ENCODE results near the gene HTR2C.
"Not testable (repeated sequence)": the region's sequence is repeated elsewhere in the genome, so short reads cannot be mapped to it uniquely, and the experiment has no call there.

HTR2C gene

DNA sequence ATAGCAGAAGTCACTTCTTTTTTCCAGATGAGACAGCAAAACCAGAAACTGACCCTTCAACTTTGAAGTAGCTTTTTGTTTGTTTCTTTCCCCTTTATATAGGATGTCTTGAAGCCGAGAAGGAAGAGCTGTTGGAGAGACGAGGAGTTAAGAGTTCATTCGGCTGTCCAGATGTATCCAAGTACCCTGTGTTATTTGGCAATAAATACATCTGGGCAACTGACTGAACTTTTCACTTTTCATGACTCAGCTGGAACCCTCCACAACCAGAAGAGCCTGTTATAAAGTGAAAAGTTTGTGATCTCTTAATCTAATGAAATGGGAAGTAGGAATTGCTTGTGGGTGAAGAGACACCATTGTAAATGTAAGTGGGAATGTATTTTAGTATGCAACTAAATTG is 131.2 kb downstream of the HTR2C start:
- no peak for DNase-seq

DNA sequence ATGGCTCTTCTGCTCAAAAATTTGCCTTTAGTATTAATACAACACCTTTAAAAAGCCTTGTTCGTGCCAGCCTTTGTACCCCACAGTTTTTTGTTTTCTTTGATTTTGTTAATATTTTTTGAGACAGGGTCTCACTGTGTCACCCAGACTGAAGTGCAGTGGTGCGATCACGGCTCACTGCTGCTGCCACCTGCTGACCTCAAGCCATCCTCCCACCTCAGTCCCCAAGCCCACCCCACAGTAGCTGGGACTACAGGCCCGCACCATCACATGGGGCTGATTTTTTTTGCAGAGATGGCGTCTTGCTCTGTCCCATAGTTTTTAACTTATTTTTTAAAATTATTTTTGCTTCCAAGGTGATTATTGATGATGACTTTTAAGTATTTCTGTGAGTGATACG is 134.0 kb downstream of the HTR2C start:
- DNase-seq = no peak

DNA sequence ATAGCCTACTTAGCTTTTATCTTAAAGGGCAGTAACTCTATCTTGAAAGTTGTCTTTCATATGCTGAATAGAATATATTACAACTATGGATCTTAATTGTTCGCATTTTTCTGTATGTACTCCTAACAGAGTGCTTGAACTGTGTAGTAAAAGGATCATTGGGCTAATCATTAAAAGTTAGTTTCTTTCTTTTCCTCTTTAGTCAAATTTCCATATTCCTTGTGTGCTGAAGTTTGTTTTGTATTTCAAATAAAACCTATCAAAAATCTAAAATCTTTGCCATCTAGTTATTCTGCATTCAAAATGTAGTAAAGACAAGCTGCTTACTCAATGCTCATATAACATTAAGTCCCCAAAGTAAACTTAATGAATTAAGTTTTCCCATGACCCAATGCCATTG is 182.7 kb downstream of the HTR2C start:
- DNase-seq = no peak

DNA sequence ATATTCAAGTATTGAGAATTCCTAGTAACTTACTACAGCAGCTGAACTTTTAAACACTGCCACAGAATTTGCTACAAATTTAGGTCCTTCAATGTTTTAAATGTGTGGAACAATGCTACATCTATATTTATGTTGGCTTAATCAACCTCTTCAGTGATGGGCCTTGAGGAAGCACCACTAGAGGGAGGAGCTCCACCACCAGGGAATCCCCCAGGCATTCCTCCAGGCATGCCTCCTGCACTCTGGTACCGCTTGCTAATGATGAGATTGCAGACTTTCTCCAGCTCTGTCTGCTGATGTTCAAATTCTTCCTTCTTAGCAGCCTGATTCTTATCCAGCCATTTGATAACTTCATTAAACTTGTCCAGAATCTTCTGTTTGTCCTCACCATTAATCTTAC is 190.8 kb downstream of the HTR2C start:
- no peak for DNase-seq

DNA sequence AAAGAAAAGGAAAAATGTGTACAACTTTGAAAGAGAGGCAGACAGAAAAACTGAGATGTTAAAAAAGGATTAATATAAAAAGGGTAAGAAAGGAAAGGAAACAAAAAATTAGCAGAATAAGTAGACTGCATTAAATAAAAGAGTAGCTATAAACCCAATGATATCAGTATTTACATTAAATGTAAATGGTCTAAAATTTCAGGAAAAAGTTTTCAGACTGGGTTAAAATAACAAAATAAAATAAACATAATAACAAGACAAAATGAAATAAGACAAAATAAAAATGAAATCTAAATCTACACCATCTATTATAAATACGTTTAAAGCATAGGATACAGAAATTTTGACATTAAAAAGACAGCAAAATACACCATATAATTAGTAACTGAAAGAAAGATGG is 199.0 kb downstream of the HTR2C start:
- no peak for DNase-seq

DNA sequence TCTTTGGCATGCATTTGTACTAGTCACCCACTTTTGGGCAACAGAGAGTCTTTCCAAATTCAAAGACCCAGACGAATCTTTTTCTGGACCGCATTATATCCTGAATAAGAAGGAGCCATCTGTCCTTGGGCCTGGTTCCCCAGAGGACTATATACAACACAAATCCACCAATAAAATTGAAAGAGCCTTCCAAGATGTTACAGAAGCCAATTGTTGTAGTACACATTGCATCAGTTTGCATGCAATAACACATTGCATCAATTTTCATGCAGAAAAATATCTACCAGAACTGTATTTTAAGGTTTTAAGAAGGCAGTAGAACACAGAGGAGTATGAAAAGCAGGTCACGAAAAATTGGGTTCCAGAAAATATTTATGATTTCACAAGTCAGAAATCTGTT is 203.2 kb downstream of the HTR2C start:
- DNase-seq = no peak

DNA sequence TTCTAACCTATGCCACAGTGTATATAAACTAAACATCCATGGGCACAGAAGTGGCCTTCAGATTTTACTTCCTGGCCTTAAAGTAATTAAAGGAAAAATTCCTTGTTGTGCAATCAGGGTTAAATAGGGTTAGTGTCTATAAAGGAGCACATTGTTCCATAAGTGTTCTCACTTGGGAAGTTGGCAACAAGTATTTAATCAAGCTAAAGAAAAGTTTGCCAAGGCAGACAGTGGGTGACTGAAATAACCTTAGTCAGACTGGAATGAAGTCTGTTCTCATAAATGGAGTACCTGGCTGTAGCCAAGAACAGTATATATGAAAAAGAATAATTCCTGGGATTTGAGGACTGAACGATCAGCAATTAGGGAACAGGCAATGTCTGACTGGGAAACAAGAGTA is 213.6 kb downstream of the HTR2C start:
- DNase-seq = no peak

DNA sequence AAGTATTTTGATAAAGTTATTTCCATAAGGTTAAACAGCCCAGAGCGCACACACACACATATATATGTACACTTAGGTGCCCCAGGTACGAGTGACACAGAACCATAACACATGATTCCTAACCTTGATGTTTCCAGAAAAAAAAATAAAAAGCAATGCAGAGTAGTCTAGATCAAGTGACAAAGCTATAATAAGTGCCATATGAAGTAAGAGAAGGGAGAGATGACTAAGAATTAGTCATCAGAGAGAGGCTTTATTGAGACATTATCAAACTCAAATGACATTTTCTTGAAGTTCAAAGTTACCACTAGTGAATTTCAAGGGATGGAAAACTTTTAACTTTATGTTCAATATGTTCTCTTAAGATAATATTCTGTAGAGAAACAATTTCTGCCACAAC is 215.0 kb downstream of the HTR2C start:
- DNase-seq = no peak

DNA sequence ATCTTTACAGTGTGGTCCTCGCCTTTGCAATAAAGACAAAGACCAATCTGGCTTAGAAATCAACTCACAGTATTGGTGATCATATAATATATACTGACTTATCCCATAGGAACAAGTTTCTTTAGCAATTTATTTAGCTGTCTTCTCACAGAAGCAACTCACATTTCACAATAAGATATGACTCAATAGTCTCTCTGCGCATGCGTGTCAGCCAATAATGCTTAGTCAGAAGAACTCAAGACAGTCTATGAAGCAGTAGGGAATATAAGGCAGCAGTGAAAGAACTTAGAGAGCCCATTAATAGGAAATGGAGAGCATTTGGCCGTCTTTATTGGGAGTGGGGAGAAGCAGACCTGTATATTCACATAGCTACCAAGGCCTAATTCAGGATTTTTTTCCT is 216.8 kb downstream of the HTR2C start:
- no peak for DNase-seq

DNA sequence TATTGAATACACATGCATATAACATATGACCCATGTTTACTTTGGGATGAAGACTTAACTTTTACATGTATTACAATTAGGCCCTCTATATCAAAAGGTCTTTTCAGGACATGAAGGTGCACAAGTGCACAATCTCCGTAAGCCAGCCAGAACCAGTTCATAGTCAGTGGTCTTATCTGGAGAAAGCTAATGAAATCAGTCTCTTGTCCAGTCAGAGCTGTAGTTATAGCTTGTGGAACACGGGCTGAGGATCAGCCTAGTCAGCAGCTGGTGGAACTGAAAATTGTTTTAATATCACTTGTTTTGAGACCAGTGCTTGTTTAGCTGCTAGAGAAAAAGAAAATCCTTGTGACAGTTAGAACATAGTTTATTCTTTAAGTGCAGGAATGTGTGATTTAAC is 235.6 kb downstream of the HTR2C start:
- DNase-seq = no peak

DNA sequence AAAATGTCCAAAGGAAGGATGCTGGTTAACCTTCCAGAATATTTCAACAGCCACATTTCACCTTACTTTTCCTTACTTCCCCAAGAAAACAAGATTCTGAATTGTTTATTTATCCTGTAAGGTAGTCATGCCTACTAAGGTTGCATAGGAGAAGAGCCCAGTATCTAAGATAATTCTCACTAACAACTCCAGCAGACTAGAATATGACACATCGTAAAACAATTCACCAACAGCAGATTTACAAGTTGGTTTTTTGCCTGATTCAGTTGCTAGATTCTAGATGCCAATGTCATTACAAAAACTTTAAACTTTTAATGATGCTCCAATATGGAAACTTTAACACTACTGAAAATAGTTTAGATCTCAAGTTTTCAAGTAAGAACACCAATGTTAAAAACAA is 257.2 kb downstream of the HTR2C start:
- no peak for DNase-seq

DNA sequence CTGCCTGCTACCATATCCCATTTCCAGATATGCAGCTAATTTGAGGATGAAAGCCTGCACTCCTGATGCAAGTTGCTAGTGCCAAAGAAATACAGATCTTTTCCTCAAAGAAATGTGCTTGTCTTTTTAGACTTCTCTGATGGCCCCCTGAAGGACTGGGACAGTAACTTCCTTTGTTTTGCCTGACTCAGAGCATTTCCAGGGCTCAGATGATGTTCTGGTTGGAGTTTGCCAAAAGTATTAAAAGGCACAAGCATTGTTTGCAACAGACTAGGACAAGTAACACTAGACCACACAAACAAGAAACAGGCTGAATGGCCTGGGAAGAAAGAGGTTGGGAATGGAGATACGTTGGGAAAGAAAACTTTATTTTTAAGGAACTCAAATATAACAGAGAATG is 258.3 kb downstream of the HTR2C start:
- DNase-seq = no peak

DNA sequence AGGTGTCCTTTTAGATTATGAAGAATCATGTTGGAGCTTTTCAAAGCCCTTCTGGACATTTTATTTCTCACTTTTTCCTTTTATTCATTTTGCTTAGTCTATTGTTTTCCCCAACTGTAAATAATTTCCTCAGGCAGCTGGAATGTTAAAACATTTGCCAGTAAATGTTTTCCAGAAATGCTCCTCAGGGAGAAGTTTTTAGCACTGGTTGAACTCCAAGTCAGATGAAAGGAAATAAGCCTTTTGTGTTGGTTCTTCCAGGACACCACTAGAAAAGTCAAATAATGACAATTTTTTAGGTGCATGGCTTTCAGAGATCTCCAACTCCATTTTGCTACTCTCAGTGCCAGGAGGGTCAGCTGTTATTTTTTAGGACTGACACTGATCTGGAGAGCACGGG is 305.6 kb downstream of the HTR2C start:
- no peak for DNase-seq

DNA sequence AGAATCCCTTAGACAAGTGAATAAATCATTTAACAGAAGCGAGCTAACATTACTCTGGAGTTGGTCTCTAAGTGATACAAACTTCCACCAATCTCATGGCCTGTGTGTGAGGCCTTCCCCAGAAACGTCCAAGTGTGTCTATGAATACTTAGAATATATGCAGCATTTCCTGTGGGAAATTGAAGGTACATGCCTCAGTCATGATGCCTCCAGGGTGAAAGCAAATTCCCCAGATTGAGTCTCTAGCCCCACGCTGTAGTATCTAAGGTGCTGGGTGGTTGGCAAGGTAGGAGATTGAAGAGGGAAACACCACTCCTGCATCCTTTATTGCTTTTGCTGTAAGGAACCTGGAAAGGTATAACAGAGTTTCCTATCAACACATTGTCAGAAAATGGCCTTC is 319.7 kb downstream of the HTR2C start:
- DNase-seq = no peak

DNA sequence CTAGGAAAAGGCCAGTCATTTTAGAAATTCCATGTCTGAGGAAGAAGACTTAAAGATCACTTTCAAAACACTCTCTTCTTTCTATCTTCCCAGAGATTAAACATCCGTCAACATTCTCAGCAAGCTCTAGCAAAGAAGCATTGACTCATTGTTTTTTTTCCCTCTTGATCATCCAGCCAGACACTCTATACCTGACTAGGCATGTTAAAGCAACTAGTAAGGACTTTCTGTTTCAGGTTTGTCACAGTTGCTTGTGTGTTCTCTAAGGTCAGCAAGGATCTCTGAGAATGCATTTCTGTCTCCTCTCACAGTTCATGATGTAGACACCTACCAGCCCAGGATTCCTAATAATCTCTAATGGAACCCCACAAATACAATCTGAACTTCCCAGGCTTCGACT is 321.4 kb downstream of the HTR2C start:
- DNase-seq = no peak

DNA sequence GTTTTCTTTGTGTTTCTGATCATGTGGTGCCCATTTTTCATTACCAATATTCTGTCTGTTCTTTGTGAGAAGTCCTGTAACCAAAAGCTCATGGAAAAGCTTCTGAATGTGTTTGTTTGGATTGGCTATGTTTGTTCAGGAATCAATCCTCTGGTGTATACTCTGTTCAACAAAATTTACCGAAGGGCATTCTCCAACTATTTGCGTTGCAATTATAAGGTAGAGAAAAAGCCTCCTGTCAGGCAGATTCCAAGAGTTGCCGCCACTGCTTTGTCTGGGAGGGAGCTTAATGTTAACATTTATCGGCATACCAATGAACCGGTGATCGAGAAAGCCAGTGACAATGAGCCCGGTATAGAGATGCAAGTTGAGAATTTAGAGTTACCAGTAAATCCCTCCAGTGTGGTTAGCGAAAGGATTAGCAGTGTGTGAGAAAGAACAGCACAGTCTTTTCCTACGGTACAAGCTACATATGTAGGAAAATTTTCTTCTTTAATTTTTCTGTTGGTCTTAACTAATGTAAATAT is 323.2 kb downstream of the HTR2C start:
- DNase-seq = no peak

DNA sequence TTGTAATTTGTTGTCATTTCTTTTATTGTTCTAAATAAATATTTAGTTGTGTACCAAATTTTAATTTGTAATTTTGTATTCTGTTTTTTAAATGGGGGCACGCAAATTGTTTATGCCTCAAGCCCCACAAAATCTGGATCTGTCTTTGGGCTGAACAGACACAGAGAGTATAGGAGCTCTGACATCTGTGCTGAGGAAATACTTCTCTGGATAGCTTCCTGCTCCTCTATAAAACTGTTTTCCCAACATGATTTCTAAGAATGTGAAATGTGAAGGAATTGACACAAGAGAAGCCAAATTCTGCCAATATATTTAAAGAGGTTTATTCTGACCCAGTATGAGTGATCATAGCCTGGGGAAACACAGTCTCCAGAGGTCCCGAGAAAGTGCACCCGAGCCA is 340.5 kb downstream of the HTR2C start:
- DNase-seq = no peak

DNA sequence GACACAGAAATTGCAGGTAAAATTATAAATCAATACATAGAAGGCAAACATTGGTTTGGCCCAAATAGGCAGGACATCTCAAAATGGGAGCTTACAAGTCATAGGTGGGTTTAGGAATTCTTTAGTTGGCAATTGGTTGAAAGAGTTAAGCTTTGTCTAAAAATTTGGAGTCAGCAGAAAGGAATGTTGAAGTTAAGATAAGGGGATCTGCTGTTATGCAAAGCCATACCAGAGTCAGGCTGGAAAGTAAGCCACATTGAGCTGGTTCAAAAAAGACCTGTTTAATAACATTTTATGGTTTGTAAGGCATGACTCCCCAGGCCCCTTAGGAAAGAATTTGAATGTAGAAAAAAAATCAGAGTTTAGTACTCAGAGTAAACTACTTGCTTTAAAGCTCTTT is 341.0 kb downstream of the HTR2C start:
- DNase-seq = no peak

DNA sequence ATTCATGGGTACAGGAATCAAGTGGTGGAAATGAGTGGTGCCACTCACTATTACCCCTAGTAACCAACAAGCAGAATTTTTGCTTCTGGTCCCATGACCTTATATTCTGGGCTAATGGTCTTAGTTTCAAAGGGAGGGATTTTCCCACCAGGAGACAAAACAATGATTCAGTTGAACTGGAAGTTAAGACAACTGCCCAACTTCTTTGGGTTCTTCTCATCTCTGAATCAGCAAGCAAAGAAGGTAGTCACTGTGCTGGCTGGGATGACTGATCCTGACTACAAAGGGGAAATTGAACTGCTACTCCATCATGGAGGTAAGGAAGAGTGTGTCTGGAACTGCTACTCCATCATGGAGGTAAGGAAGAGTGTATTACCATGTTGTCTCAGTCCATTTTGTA is 346.3 kb downstream of the HTR2C start:
- DNase-seq = no peak

DNA sequence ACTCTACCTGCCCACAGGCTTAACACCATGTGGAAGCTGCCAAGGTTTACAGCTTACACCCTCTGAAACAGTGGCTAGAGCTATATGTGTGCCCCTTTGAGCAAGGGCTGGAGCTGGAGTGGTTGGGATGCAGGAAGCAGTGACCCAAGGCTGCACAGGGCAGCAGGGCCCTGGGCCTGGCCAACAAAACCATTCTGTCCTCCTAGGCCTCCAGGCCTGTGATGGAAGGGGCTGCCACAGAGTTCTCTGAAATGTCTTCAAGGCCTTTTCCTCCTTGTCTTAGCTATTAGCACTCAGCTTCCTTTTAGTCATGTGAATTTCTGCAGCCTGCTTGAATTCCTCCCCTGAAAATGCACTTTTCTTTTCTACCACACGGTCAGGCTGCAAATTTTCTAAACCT is 348.7 kb downstream of the HTR2C start:
- DNase-seq = no peak

DNA sequence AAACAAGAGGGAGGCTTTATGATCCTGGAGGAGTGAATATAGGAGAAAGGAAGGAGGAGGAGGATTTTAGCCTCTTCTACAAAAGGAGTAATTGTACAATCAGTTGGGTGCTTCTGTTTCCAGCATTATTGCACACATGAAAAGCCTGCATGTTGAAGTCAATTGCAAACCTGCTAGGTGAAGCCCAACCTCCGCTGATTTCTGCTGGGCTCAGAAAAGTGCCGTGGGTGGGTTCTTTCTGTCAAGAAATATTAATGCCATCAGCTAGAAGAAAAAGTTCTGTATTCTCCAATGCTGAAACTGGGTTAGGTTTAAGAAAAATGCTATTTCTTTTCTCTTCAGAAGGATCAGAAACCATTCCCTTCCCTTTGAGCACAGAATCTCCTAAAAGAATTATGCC is 349.4 kb downstream of the HTR2C start:
- not testable (repeated sequence) for DNase-seq

DNA sequence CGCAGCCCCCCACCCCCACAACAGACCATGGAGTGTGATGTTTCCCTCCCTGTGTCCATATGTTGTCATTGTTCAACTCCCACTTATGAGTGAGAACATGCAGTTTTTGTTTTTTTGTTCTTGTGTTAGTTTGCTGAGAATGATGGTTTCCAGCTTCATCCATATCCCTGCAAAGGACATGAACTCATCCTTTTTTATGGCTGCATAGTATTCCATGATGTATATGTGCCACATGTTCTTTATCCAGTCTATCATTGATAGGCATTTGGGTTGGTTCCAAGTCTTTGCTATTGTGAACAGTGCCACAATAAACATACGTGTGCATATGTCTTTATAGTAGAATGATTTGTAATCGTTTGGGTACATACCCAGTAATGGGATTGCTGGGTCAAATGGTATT is 353.2 kb downstream of the HTR2C start:
- DNase-seq = not testable (repeated sequence)

DNA sequence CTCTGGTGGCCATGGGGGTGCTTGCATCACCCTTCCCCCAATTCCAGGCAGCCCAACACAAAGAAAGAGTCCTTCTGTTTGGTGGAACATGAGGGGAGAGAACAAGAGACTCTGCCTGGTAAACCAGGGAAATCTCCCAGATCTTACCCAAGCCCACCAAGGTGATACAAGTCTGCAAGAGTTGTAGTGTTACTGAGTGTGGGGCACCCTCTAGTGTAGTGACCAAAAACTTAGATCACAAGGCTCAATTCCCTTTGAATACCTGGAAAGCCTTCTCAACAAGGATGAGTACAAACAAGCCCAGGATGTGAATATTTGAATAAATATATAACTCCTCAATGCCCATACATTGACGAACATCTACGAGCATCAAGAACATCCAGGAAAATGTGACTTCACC is 368.8 kb downstream of the HTR2C start:
- no peak for DNase-seq
